Endothelial cell of umbilical vein (primary cell): Measurements from ENCODE around the gene RNF214. TPM values are rescaled to one million over a fixed set of nuclear protein-coding genes. Genes with fewer than 3 reads are reported as not detected.

ENCODE experiments used
- BruUV-seq: library from RNA; stranded (reverse); fragments of 400-500 nt; replicated peaks from 2 replicates; lab custom pipeline; 2021; lab: Mats Ljungman, UMichigan
- CTCF ChIA-PET: fragments of 300-600, 350-600 bp; sonication (Branson Sonifier 250); formaldehyde crosslinking; loops from one replicate; lab custom pipeline; 2021; ENCODE audit warnings: antibody characterized with exemption, inconsistent platforms; lab: Charles Lee
- POLR2A ChIA-PET: fragments of 300-600, 350-600 bp; sonication (Branson Sonifier 250); formaldehyde crosslinking; loops from one replicate; lab custom pipeline; 2021; ENCODE audit warnings: antibody characterized with exemption, inconsistent platforms; lab: Charles Lee
- DNase-seq: peaks from one replicate; pipeline ENCODE4 v3.0.0-alpha.2; 2011; ENCODE audit warnings: low read depth, low spot score
- FAIRE-seq: peaks from 2 replicates; lab custom pipeline; 2011; peaks lifted over from hg19 to GRCh38; lab: Jason Lieb, UNC
- H2AFZ ChIP-seq: 2 replicates; pipeline ENCODE4 v1.6.0; 2012; ENCODE audit warnings: low read depth, low read length, control low read depth, inconsistent platforms
- H3K27ac ChIP-seq: 2 replicates; pipeline ENCODE4 v1.5.1; 2011; ENCODE audit warnings: low read depth, mild to moderate bottlenecking, control low read depth, low read length, moderate library complexity; ENCODE audit not compliant: insufficient read depth
- H3K27me3 ChIP-seq, 2 experiments: 2 replicates each; pipeline versions ENCODE4 v1.6.0 to v1.6.1; 2011; ENCODE audit warnings: low read length in 2 of 2, mixed read lengths in 1 of 2; ENCODE audit not compliant: control insufficient read depth in 2 of 2, insufficient read depth in 2 of 2
- H3K36me3 ChIP-seq, 2 experiments: 2 replicates in 1 of 2; 3 replicates in 1 of 2; pipeline ENCODE4 v1.5.1; 2011; ENCODE audit warnings: low read length in 2 of 2, mild to moderate bottlenecking in 1 of 2, moderate library complexity in 1 of 2; ENCODE audit not compliant: control insufficient read depth in 2 of 2, insufficient read depth in 2 of 2; ENCODE audit errors: extremely low read depth in 1 of 2
- H3K4me1 ChIP-seq: 3 replicates; pipeline ENCODE4 v1.5.1; 2011; ENCODE audit warnings: mild to moderate bottlenecking, low read length; ENCODE audit not compliant: control insufficient read depth, insufficient read depth; ENCODE audit errors: extremely low read depth
- H3K4me2 ChIP-seq: 2 replicates; pipeline ENCODE4 v1.6.1; 2011; ENCODE audit warnings: low read length, control low read depth, mixed read lengths; ENCODE audit not compliant: insufficient read depth
- H3K4me3 ChIP-seq, 3 experiments: fragments of 200-600 bp in 1 of 3; sonication (generic), shearing (Covaris generic) in 1 of 3; replicated peaks in 1 of 3; 2 replicates each; pipeline ENCODE4 v1.5.1; 2011 to 2016; ENCODE audit warnings: control low read depth in 3 of 3, low read length in 3 of 3, mild to moderate bottlenecking in 2 of 3, inconsistent platforms in 1 of 3, low read depth in 1 of 3, moderate library complexity in 1 of 3; ENCODE audit not compliant: insufficient read depth in 1 of 3
- H3K79me2 ChIP-seq: 2 replicates; pipeline ENCODE4 v1.6.0; 2012; ENCODE audit warnings: low read length, inconsistent platforms; ENCODE audit not compliant: control insufficient read depth, insufficient read depth
- H3K9ac ChIP-seq: replicated peaks from 2 replicates; pipeline ENCODE3; 2011; ENCODE audit warnings: low read length, control low read depth; ENCODE audit not compliant: insufficient read depth; ENCODE audit errors: extremely low read depth
- H3K9me1 ChIP-seq: replicated peaks from 3 replicates; pipeline ENCODE4 v1.6.0; 2011; ENCODE audit warnings: mild to moderate bottlenecking, low read length; ENCODE audit not compliant: control insufficient read depth, insufficient read depth; ENCODE audit errors: extremely low read depth
- H3K9me3 ChIP-seq: replicated peaks from 2 replicates; pipeline ENCODE4 v1.5.1; 2012; ENCODE audit warnings: low read length, inconsistent platforms; ENCODE audit not compliant: control insufficient read depth, insufficient read depth
- H4K20me1 ChIP-seq: replicated peaks from 2 replicates; pipeline ENCODE3; 2011; ENCODE audit warnings: mild to moderate bottlenecking, low read length; ENCODE audit not compliant: control insufficient read depth, insufficient read depth; ENCODE audit errors: extremely low read depth
- EZH2 ChIP-seq: IDR thresholded peaks from 2 replicates; pipeline ENCODE4 v1.6.1; 2012; ENCODE audit warnings: borderline replicate concordance, low read depth, mild to moderate bottlenecking, moderate library complexity, low read length, inconsistent platforms; ENCODE audit not compliant: severe bottlenecking
- FOS ChIP-seq: IDR thresholded peaks from 2 replicates; pipeline ENCODE4 v1.6.1; 2011; ENCODE audit warnings: mild to moderate bottlenecking, low read length, moderate library complexity, borderline replicate concordance; ENCODE audit not compliant: insufficient read depth
- GATA2 ChIP-seq: IDR thresholded peaks from 2 replicates; pipeline ENCODE4 v1.7.0; 2011; ENCODE audit warnings: low read depth, mild to moderate bottlenecking, moderate library complexity, mixed read lengths, low read length; ENCODE audit not compliant: insufficient read length, insufficient read depth
- JUN ChIP-seq: IDR thresholded peaks from 2 replicates; pipeline ENCODE4 v1.6.1; 2011; ENCODE audit warnings: borderline replicate concordance, low read depth; ENCODE audit not compliant: insufficient read length, insufficient read depth
- MYC ChIP-seq: IDR thresholded peaks from one replicate; pipeline ENCODE4 v1.6.1; 2011; ENCODE audit warnings: mild to moderate bottlenecking, low read depth, low read length
- POLR2A ChIP-seq: IDR thresholded peaks from 2 replicates; pipeline ENCODE4 v1.6.1; 2012; ENCODE audit warnings: low read depth, mild to moderate bottlenecking, control low read depth, low read length
- POLR2AphosphoS5 ChIP-seq: IDR thresholded peaks from 2 replicates; pipeline ENCODE4 v1.6.1; 2012; ENCODE audit warnings: low read depth, mild to moderate bottlenecking, control low read depth, low read length, moderate library complexity; ENCODE audit not compliant: insufficient read depth
- dilution Hi-C: fragments of 300-500 bp; cut with MboI; formaldehyde crosslinking; loops from one replicate; pipeline ENCODE4 v1.15.0; 2019; ENCODE audit warnings: low sequenced_read_pairs; ENCODE audit not compliant: extremely low pct_ligation_motif_present
- intact Hi-C: fragments of 100-400 bp; cut with micrococcal nuclease; formaldehyde crosslinking; loops from one replicate; pipeline ENCODE4 v1.10.0; 2022
- polyA plus RNA-seq, 4 experiments: library from polyadenylated mRNA; depleted of rRNA in 3 of 4; stranded (reverse) in 3 of 4; unstranded in 1 of 4; fragments of >200 nt; gene quantifications; 2 replicates each; pipeline versions ENCODE4 v1.2.1 to v1.2.3, GENCODE V29; 2011 to 2012; ENCODE audit warnings: missing spikeins in 1 of 4
- total RNA-seq: library from RNA; stranded (reverse); gene quantifications from 2 replicates; pipeline ENCODE4 v1.2.3, GENCODE V29; 2021
- TF ChIP-seq, protein P1 (sequence below): IDR thresholded peaks from 2 replicates; pipeline ENCODE4 v1.6.1; 2011; ENCODE audit not compliant: insufficient read depth, insufficient read length

Gene RNF214
- total and polyA plus RNA-seq, 2 donors (not counting 3 experiments of a cell fraction or from before 2014, with no cell fraction given): 24.3 to 28.2 TPM

DNA sequence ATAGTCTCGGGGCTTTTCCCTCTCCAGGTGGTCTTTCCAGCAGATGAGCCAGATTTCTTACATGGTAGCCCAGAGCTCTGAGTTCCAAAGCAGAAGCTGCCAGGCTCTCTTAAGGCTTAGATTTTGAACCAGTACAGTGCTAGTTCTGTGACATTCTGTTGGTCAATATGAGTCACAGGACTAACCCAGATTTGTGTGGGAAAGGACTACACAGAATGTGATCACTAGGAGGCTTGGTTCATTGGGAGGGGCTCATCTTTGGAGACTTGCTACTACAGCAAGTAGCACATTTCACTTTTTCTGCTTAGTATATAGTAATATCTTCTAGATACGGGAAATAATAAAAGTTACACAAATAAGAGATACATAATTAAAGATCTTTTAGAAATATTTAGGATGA is 24.1 kb downstream of the RNF214 start:
- no peaks in the 10 kb centered on the region for H3K27me3 ChIP-seq
- H3K9ac ChIP-seq: no peak overlapping the region
- TF ChIP-seq POLR2AphosphoS5 (no peak), EZH2 (no peak)
- BruUV-seq: no TSS peak
- H3K9me3 ChIP-seq: no peaks in the 10 kb centered on the region
- H3K4me2 ChIP-seq: no peak overlapping the region
- intact Hi-C loops (no loop called here), dilution Hi-C loops (no loop called here)
- H4K20me1 ChIP-seq: no peaks in the 10 kb centered on the region
- H3K4me1 ChIP-seq: no peaks in the 10 kb centered on the region
- H2AFZ ChIP-seq: no peak overlapping the region
- ChIA-PET CTCF (interaction anchor here (1.5 kb wide), 1 partner anchor 17 kb away, joined by 4 read pairs; no protein-coding TSS in a partner anchor), POLR2A (no interaction called here)
- FAIRE-seq: no peak
- DNase-seq: no peak
- no peak overlapping the region for H3K27ac ChIP-seq
- peaks cover 2 to 4% of the 10 kb centered on the region in 2 experiments for H3K36me3 ChIP-seq
- no peaks in the 10 kb centered on the region for H3K79me2 ChIP-seq
- H3K9me1 ChIP-seq: no peaks in the 10 kb centered on the region
- no peak overlapping the region for H3K4me3 ChIP-seq

DNA sequence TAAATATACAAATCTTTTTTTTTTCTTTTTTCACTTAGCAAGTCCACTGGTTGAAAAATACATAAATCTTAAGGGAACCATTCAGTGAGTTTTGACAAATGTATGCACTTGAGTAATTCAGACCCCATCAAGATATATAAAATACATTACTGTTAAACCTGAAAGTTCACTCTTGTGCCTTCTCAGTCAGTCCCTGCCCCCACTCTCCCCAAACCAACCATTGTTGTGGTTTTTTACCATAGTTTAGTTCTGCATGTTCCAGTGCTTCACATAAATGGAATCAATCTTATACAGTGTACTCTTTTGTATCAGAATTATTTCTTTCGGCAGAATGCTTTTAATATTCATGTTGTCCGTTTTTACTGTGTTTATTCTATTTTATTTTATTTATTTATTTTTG is 26.1 kb downstream of the RNF214 start:
- H3K4me2 ChIP-seq: no peak overlapping the region

More for the DNA sequence above, 26.1 kb downstream of the RNF214 start:
- no peaks in the 10 kb centered on the region for H3K79me2 ChIP-seq
- no peaks in the 10 kb centered on the region for H3K4me1 ChIP-seq
- CTCF ChIA-PET: no interaction called here
- BruUV-seq: no TSS peak
- H3K9me3 ChIP-seq: no peaks in the 10 kb centered on the region
- H3K27ac ChIP-seq: no peak overlapping the region
- H3K36me3 ChIP-seq: peaks cover 2 to 4% of the 10 kb centered on the region in 2 experiments
- no peaks in the 10 kb centered on the region for H3K9me1 ChIP-seq
- no peaks in the 10 kb centered on the region for H4K20me1 ChIP-seq
- dilution Hi-C loops (no loop called here), intact Hi-C loops (no loop called here)
- H3K4me3 ChIP-seq: no peak overlapping the region
- no peak overlapping the region for H2AFZ ChIP-seq
- DNase-seq: no peak
- FAIRE-seq: peak; percentile 21
- no peak overlapping the region for H3K9ac ChIP-seq
- no peak for TF ChIP-seq MYC
- TF ChIP-seq, protein P1, sequence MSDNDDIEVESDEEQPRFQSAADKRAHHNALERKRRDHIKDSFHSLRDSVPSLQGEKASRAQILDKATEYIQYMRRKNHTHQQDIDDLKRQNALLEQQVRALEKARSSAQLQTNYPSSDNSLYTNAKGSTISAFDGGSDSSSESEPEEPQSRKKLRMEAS: no peak
- TF ChIP-seq JUN: no peak
- TF ChIP-seq GATA2: no peak
- TF ChIP-seq EZH2: no peak
- no peak for TF ChIP-seq POLR2A
- no peak for TF ChIP-seq FOS
- H3K27me3 ChIP-seq: no peaks in the 10 kb centered on the region
- POLR2A ChIA-PET: no interaction called here
